Measurements from ENCODE around the gene COL4A4.

The COL4A4 gene

GRCh38 chr2:226978300-226978699, 185.7 kb downstream of the COL4A4 start:
- no peak for DNase-seq

- DNase-seq, result peak; percentile 92
Observed at GRCh38 chr2:226977775-226978190, 186.2 kb downstream of the COL4A4 start.

- no peak for DNase-seq
Observed at GRCh38 chr2:226973816-226974215, 190.2 kb downstream of the COL4A4 start.

GRCh38 chr2:226971770-226972169, 192.2 kb downstream of the COL4A4 start:
- DNase-seq, result no peak

GRCh38 chr2:226971084-226971483, 192.9 kb downstream of the COL4A4 start:
- no peak for DNase-seq

GRCh38 chr2:226970362-226970761, 193.6 kb downstream of the COL4A4 start:
- no peak for DNase-seq

GRCh38 chr2:226969417-226970080, 194.5 kb downstream of the COL4A4 start:
- peak; percentile 86 for DNase-seq

GRCh38 chr2:226965376-226965775, 198.6 kb downstream of the COL4A4 start:
- no peak for DNase-seq

GRCh38 chr2:226963528-226963927, 200.5 kb downstream of the COL4A4 start:
- DNase-seq, result peak; percentile 75

GRCh38 chr2:226962176-226962773, 201.7 kb downstream of the COL4A4 start:
- no peak for DNase-seq

GRCh38 chr2:226959418-226959817, 204.6 kb downstream of the COL4A4 start:
- no peak for DNase-seq

GRCh38 chr2:226956659-226957058, 207.3 kb downstream of the COL4A4 start:
- no peak for DNase-seq

- DNase-seq, result no peak
Observed at GRCh38 chr2:226953826-226954225, 210.2 kb downstream of the COL4A4 start.

- peak; percentile 7 for DNase-seq
Observed at GRCh38 chr2:226953206-226953605, 210.8 kb downstream of the COL4A4 start.

Measured in fibroblast of skin of right quadriceps (primary cell).